Keratinocyte (primary cell): ENCODE results near the gene MEIS2. TPM values are rescaled to one million over a fixed set of nuclear protein-coding genes. Genes with fewer than 3 reads are reported as not detected.

Experiments used
- DNase-seq: peaks from one replicate; pipeline ENCODE4 v3.0.0-alpha.2; 2011; ENCODE audit warnings: low read depth, missing footprints, low spot score
- FAIRE-seq: peaks from 2 replicates; lab custom pipeline; 2011; peaks lifted over from hg19 to GRCh38; lab: Jason Lieb, UNC
- H2AFZ ChIP-seq: 2 replicates; pipeline ENCODE4 v1.6.0; 2012; ENCODE audit warnings: low read length, control low read depth, inconsistent platforms; ENCODE audit not compliant: control insufficient read depth
- H3K27ac ChIP-seq: 2 replicates; pipeline ENCODE4 v1.5.1; 2011; ENCODE audit warnings: low read length; ENCODE audit not compliant: control insufficient read depth, insufficient read depth
- H3K27me3 ChIP-seq: 3 replicates; pipeline ENCODE4 v1.6.0; 2011; ENCODE audit warnings: low read length; ENCODE audit not compliant: control insufficient read depth, insufficient read depth; ENCODE audit errors: extremely low read depth
- H3K36me3 ChIP-seq, 2 experiments: 2 replicates in 1 of 2; 3 replicates in 1 of 2; pipeline ENCODE4 v1.5.1; 2011; ENCODE audit warnings: low read length in 2 of 2, mild to moderate bottlenecking in 1 of 2; ENCODE audit not compliant: control insufficient read depth in 2 of 2, insufficient read depth in 2 of 2; ENCODE audit errors: extremely low read depth in 1 of 2
- H3K4me1 ChIP-seq: 3 replicates; pipeline ENCODE4 v1.5.1; 2011; ENCODE audit warnings: low read length; ENCODE audit not compliant: control insufficient read depth, insufficient read depth; ENCODE audit errors: extremely low read depth
- H3K4me2 ChIP-seq: 3 replicates; pipeline ENCODE4 v1.6.0; 2011; ENCODE audit warnings: low read depth, low read length; ENCODE audit not compliant: control insufficient read depth, insufficient read depth; ENCODE audit errors: extremely low read depth
- H3K4me3 ChIP-seq, 3 experiments: fragments of 200-600 bp in 1 of 3; sonication (generic) in 1 of 3; 2 replicates in 2 of 3; 3 replicates in 1 of 3; pipeline ENCODE4 v1.5.1; 2011 to 2016; ENCODE audit warnings: low read length in 3 of 3, mild to moderate bottlenecking in 3 of 3, control low read depth in 2 of 3, inconsistent platforms in 1 of 3, low read depth in 1 of 3, mixed read lengths in 1 of 3, mixed run types in 1 of 3, moderate library complexity in 1 of 3; ENCODE audit not compliant: control insufficient read depth in 2 of 3, insufficient read depth in 2 of 3; ENCODE audit errors: extremely low read depth in 1 of 3
- H3K79me2 ChIP-seq: 2 replicates; pipeline ENCODE4 v1.6.0; 2012; ENCODE audit warnings: low read length; ENCODE audit not compliant: control insufficient read depth, insufficient read depth
- H3K9ac ChIP-seq: 3 replicates; pipeline ENCODE4 v1.6.0; 2011; ENCODE audit warnings: low read length; ENCODE audit not compliant: control insufficient read depth, insufficient read depth; ENCODE audit errors: extremely low read depth
- H3K9me1 ChIP-seq: 3 replicates; pipeline ENCODE4 v1.6.0; 2011; ENCODE audit warnings: low read length; ENCODE audit not compliant: control insufficient read depth, insufficient read depth; ENCODE audit errors: extremely low read depth
- H3K9me3 ChIP-seq: 2 replicates; pipeline ENCODE4 v1.5.1; 2012; ENCODE audit warnings: low read depth, low read length; ENCODE audit not compliant: control insufficient read depth
- H4K20me1 ChIP-seq: 3 replicates; pipeline ENCODE4 v1.6.0; 2011; ENCODE audit warnings: low read length; ENCODE audit not compliant: control insufficient read depth, insufficient read depth; ENCODE audit errors: extremely low read depth
- EZH2 ChIP-seq: IDR thresholded peaks from one replicate; pipeline ENCODE4 v1.6.1; 2012; ENCODE audit warnings: inconsistent platforms, mild to moderate bottlenecking, low read length, moderate library complexity
- dilution Hi-C: fragments of 300-500 bp; cut with MboI; formaldehyde crosslinking; loops from one replicate; pipeline ENCODE4 v1.7.0; 2020; ENCODE audit warnings: low sequenced_read_pairs; ENCODE audit not compliant: extremely low pct_ligation_motif_present
- polyA plus RNA-seq, 5 experiments: library from polyadenylated mRNA; depleted of rRNA in 3 of 5; stranded (reverse) in 3 of 5; stranded (forward) in 1 of 5; unstranded in 1 of 5; fragments of >200 nt; gene quantifications; 1 replicate in 1 of 5; 2 replicates in 3 of 5; 3 replicates in 1 of 5; pipeline versions ENCODE4 v1.2.1 to v1.2.3, GENCODE V29; 2011 to 2012; ENCODE audit warnings: missing spikeins in 2 of 5, low read depth in 1 of 5, low replicate concordance in 1 of 5
- TF ChIP-seq, protein P1 (sequence below), 3 experiments: IDR thresholded peaks in 1 of 3; conservative IDR thresholded peaks in 1 of 3; optimal IDR thresholded peaks in 1 of 3; 2 replicates in 2 of 3; 3 replicates in 1 of 3; pipeline versions ENCODE3 to v1.5.1; 2011; ENCODE audit warnings: low read length in 3 of 3, mild to moderate bottlenecking in 3 of 3, moderate library complexity in 2 of 3, control low read depth in 1 of 3, inconsistent platforms in 1 of 3; ENCODE audit not compliant: insufficient read depth in 2 of 3; ENCODE audit errors: extremely low read depth in 1 of 3

The MEIS2 gene
- polyA plus RNA-seq, 1 donor (not counting 4 experiments of a cell fraction or from before 2014, with no cell fraction given) = 11.4 TPM

DNA sequence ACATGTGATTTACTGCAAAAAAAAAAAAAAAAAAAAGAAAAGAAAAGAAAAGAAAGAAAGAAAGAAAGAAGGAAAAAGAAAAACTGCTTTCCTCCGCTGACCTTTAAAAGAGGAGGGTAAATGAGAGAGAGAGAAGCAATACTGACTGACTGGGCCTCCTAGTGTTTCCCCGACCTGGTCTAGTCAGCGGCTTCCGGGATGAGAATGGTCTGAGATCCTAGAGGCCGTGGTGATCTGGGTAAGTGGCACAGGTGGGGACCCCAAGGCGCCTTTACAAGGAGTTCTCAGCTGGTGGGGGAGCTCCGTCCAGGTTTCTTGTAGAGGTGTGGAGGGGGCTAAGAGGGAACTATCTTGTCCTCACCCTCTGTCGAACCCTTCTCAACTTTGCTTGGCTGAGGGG, 223.1 kb downstream of the MEIS2 start:
- DNase-seq (no peak), FAIRE-seq (no peak)
- H3K27me3 ChIP-seq = peaks cover 43% of the 10 kb centered on the region
- no peak overlapping the region for H2AFZ ChIP-seq
- no peaks in the 10 kb centered on the region for H3K9me1 ChIP-seq
- H3K4me3 ChIP-seq = no peak overlapping the region
- no peaks in the 10 kb centered on the region for H3K79me2 ChIP-seq
- H4K20me1 ChIP-seq = no peaks in the 10 kb centered on the region
- no peak overlapping the region for H3K27ac ChIP-seq
- H3K4me1 ChIP-seq = no peaks in the 10 kb centered on the region
- no peak overlapping the region for H3K4me2 ChIP-seq
- TF ChIP-seq, protein P1, sequence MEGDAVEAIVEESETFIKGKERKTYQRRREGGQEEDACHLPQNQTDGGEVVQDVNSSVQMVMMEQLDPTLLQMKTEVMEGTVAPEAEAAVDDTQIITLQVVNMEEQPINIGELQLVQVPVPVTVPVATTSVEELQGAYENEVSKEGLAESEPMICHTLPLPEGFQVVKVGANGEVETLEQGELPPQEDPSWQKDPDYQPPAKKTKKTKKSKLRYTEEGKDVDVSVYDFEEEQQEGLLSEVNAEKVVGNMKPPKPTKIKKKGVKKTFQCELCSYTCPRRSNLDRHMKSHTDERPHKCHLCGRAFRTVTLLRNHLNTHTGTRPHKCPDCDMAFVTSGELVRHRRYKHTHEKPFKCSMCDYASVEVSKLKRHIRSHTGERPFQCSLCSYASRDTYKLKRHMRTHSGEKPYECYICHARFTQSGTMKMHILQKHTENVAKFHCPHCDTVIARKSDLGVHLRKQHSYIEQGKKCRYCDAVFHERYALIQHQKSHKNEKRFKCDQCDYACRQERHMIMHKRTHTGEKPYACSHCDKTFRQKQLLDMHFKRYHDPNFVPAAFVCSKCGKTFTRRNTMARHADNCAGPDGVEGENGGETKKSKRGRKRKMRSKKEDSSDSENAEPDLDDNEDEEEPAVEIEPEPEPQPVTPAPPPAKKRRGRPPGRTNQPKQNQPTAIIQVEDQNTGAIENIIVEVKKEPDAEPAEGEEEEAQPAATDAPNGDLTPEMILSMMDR (optimal IDR thresholded peaks at IDR 0.05 in 1 of 3, IDR thresholded peaks at IDR 0.05 in 1 of 3, conservative IDR thresholded peaks at IDR 0.05 in 1 of 3; ENCODE audit: extremely low read depth in 1 of 3, insufficient read depth in 2 of 3, low read length in 3 of 3) = no peak
- no peak for TF ChIP-seq EZH2
- no peaks in the 10 kb centered on the region for H3K9me3 ChIP-seq
- H3K9ac ChIP-seq = no peak overlapping the region
- dilution Hi-C loops = no loop called here
- no peaks in the 10 kb centered on the region for H3K36me3 ChIP-seq

DNA sequence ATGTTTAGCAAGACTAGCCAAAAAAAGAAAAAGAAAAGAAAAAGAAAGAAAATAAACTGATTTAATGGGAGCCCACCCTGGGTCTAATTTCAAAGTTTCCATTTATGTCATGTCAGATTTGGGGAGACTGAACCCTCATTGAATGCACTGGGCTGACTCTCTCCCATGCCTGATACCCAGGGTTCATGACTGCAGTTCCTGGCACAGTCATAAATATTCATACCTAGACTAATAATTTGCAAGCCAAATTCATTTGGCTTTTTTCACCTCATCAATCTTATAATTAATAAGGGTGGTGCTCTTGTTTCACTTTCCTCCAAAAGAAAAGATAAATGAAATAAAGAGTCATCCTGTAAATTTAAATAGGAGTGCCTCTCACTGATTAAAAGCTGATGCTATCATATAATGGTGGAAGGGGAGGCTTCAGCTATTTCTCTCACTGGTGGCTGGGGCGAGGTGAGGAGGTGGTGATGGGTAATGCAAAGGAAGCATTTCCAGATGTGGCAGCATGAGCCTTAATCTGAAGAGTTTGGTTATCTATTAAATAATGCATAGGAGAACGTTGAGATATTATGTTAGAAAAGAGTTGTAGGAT, 224.5 kb downstream of the MEIS2 start:
- FAIRE-seq = no peak
- H3K9me1 ChIP-seq = no peaks in the 10 kb centered on the region
- dilution Hi-C loops = no loop called here

More for the DNA sequence above, 224.5 kb downstream of the MEIS2 start:
- no peak overlapping the region for H3K4me2 ChIP-seq
- no peaks in the 10 kb centered on the region for H4K20me1 ChIP-seq
- H3K9ac ChIP-seq = no peak overlapping the region
- TF ChIP-seq, protein P1 (optimal IDR thresholded peaks at IDR 0.05 in 1 of 3, IDR thresholded peaks at IDR 0.05 in 1 of 3, conservative IDR thresholded peaks at IDR 0.05 in 1 of 3; ENCODE audit: extremely low read depth in 1 of 3, insufficient read depth in 2 of 3, low read length in 3 of 3) = no peak
- TF ChIP-seq EZH2 = no peak
- no peaks in the 10 kb centered on the region for H3K9me3 ChIP-seq
- H2AFZ ChIP-seq = no peak overlapping the region
- H3K27ac ChIP-seq = no peak overlapping the region
- H3K4me3 ChIP-seq = no peak overlapping the region
- DNase-seq = no peak
- peaks cover 28% of the 10 kb centered on the region for H3K27me3 ChIP-seq
- no peaks in the 10 kb centered on the region for H3K36me3 ChIP-seq
- H3K4me1 ChIP-seq = no peaks in the 10 kb centered on the region
- H3K79me2 ChIP-seq = no peaks in the 10 kb centered on the region
